ENCODE results near the gene ANK3.

Gene ANK3

GRCh38 chr10:60009710-60010383 is 379.8 kb downstream of the ANK3 start:
- DNase-seq: no peak

- no peak for DNase-seq
These were observed 380.4 kb downstream of the ANK3 start for GRCh38 chr10:60009276-60009675.

- DNase-seq: no peak
These were observed 380.9 kb downstream of the ANK3 start for GRCh38 chr10:60008816-60009215.

- DNase-seq: no peak
These were observed 383.6 kb downstream of the ANK3 start for GRCh38 chr10:60006062-60006461.

GRCh38 chr10:60003651-60004523 is 385.8 kb downstream of the ANK3 start:
- DNase-seq: no peak

- DNase-seq: no peak
These were observed 388.9 kb downstream of the ANK3 start for GRCh38 chr10:60000747-60001146.

GRCh38 chr10:59997827-59998525 is 391.7 kb downstream of the ANK3 start:
- peak; percentile 23 for DNase-seq

GRCh38 chr10:59995862-59996261 is 393.8 kb downstream of the ANK3 start:
- DNase-seq: peak; percentile 8

GRCh38 chr10:59993931-59994330 is 395.7 kb downstream of the ANK3 start:
- no peak for DNase-seq

GRCh38 chr10:59991661-59992060 is 398.0 kb downstream of the ANK3 start:
- peak; percentile 82 for DNase-seq

- peak; percentile 54 for DNase-seq
These were observed 398.6 kb downstream of the ANK3 start for GRCh38 chr10:59991117-59991516.

GRCh38 chr10:59985639-59986038 is 404.0 kb downstream of the ANK3 start:
- no peak for DNase-seq

- DNase-seq: no peak
These were observed 405.3 kb downstream of the ANK3 start for GRCh38 chr10:59984415-59984814.

- DNase-seq: no peak
These were observed 409.3 kb downstream of the ANK3 start for GRCh38 chr10:59980356-59980755.

- DNase-seq: no peak
These were observed 412.2 kb downstream of the ANK3 start for GRCh38 chr10:59977486-59977885.

- no peak for DNase-seq
These were observed 412.8 kb downstream of the ANK3 start for GRCh38 chr10:59976909-59977308.

Measured in NCI-H345 (cell line).